Measurements from ENCODE around the gene GPC6.
"Not testable (repeated sequence)": the region's sequence is repeated elsewhere in the genome, so short reads cannot be mapped to it uniquely, and the experiment has no call there.

The GPC6 gene

DNA sequence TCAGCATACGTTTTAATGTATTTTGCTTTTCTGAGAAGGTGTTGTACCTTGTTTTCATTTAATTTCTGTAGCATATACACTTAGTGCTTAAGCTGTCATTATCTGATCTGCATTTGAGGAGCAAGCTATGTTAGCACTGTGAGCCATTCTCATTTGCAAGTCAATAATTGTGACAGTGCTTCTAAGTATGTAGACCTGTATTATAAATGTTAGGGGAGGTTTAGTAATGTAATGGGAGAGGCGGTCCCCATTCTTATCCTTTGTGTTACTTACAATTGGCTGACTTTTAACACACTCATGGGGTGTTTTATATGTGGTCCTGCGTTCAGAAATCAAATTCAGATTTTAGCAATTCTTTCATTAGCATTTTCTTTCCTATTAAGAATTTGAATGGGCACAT, 90.2 kb downstream of the GPC6 start:
- Histone ChIP-seq H3K27ac (ENCODE audit: low read depth, low read length) (no peak overlapping the region), H3K27me3 (ENCODE audit: insufficient read depth, low read length) (no peaks in the 10 kb centered on the region), H2AK5ac (ENCODE audit: low read length) (no peak overlapping the region), H3K4ac (ENCODE audit: low read depth, low read length) (no peak overlapping the region), H3K79me1 (ENCODE audit: low read length) (no peaks in the 10 kb centered on the region), H4K91ac (ENCODE audit: low read depth, low read length) (no peak overlapping the region), H3K4me3 (ENCODE audit: low read depth, low read length) (no peak overlapping the region), H3K4me2 (ENCODE audit: low read length) (no peak overlapping the region), H2BK5ac (ENCODE audit: low read depth, low read length, poor library complexity) (no peak overlapping the region), H3K9me3 (ENCODE audit: insufficient read depth, low read depth, low read length) (no peaks in the 10 kb centered on the region), H3K36me3 (ENCODE audit: control insufficient read depth in 1 of 2, insufficient read depth in 2 of 2, low read length in 2 of 2) (no peaks in the 10 kb centered on the region), H2AFZ (ENCODE audit: insufficient read depth, low read length, poor library complexity) (no peak overlapping the region), H3K9ac (ENCODE audit: low read length) (no peak overlapping the region), H3K4me1 (ENCODE audit: control insufficient read depth in 1 of 2, insufficient read depth in 2 of 2, low read length in 2 of 2) (no peaks in the 10 kb centered on the region), H3K79me2 (ENCODE audit: control insufficient read depth, insufficient read depth, low read length, poor library complexity) (no peaks in the 10 kb centered on the region), H3K18ac (ENCODE audit: low read length) (no peak overlapping the region), H3K14ac (ENCODE audit: low read length) (no peak overlapping the region), H2BK12ac (ENCODE audit: low read length) (no peak overlapping the region), H4K8ac (ENCODE audit: low read depth, low read length) (no peak overlapping the region), H2BK120ac (ENCODE audit: insufficient read depth, low read length, poor library complexity) (no peak overlapping the region), H4K12ac (ENCODE audit: low read depth, low read length) (no peak overlapping the region), H3K23ac (ENCODE audit: low read length) (no peak overlapping the region)
- DNase-seq: no peak
- WGBS (ENCODE audit: extremely low coverage, insufficient coverage, insufficient read length): no CpG with 5 or more reads among the region's 3 CpGs

- no peak overlapping the region for H3K9ac ChIP-seq (ENCODE audit: low read length)
- no peak overlapping the region for H3K23ac ChIP-seq (ENCODE audit: low read length)
- no peaks in the 10 kb centered on the region for H3K27me3 ChIP-seq (ENCODE audit: insufficient read depth, low read length)
- H2AK5ac ChIP-seq (ENCODE audit: low read length): no peak overlapping the region
- H2BK120ac ChIP-seq (ENCODE audit: insufficient read depth, low read length, poor library complexity): no peak overlapping the region
- no peak overlapping the region for H2BK5ac ChIP-seq (ENCODE audit: low read depth, low read length, poor library complexity)
- H3K79me2 ChIP-seq (ENCODE audit: control insufficient read depth, insufficient read depth, low read length, poor library complexity): no peaks in the 10 kb centered on the region
- H3K79me1 ChIP-seq (ENCODE audit: low read length): no peaks in the 10 kb centered on the region
- WGBS (ENCODE audit: extremely low coverage, insufficient coverage, insufficient read length): no CpG with 5 or more reads among the region's 4 CpGs
- no peak overlapping the region for H3K4ac ChIP-seq (ENCODE audit: low read depth, low read length)
- no peak overlapping the region for H3K27ac ChIP-seq (ENCODE audit: low read depth, low read length)
- no peak overlapping the region for H3K4me2 ChIP-seq (ENCODE audit: low read length)
- H2BK12ac ChIP-seq (ENCODE audit: low read length): no peak overlapping the region
- no peak overlapping the region for H3K4me3 ChIP-seq (ENCODE audit: low read depth, low read length)
- H4K12ac ChIP-seq (ENCODE audit: low read depth, low read length): no peak overlapping the region
- H3K36me3 ChIP-seq (ENCODE audit: control insufficient read depth in 1 of 2, insufficient read depth in 2 of 2, low read length in 2 of 2): no peaks in the 10 kb centered on the region
- H3K4me1 ChIP-seq (ENCODE audit: control insufficient read depth in 1 of 2, insufficient read depth in 2 of 2, low read length in 2 of 2): no peaks in the 10 kb centered on the region
- no peak overlapping the region for H3K14ac ChIP-seq (ENCODE audit: low read length)
- no peak for DNase-seq
- no peak overlapping the region for H2AFZ ChIP-seq (ENCODE audit: insufficient read depth, low read length, poor library complexity)
- H4K91ac ChIP-seq (ENCODE audit: low read depth, low read length): no peak overlapping the region
- no peak overlapping the region for H3K18ac ChIP-seq (ENCODE audit: low read length)
- H4K8ac ChIP-seq (ENCODE audit: low read depth, low read length): no peak overlapping the region
- no peaks in the 10 kb centered on the region for H3K9me3 ChIP-seq (ENCODE audit: insufficient read depth, low read depth, low read length)
Measured at GRCh38 chr13:93318534-93319254, 92.1 kb downstream of the GPC6 start.

DNA sequence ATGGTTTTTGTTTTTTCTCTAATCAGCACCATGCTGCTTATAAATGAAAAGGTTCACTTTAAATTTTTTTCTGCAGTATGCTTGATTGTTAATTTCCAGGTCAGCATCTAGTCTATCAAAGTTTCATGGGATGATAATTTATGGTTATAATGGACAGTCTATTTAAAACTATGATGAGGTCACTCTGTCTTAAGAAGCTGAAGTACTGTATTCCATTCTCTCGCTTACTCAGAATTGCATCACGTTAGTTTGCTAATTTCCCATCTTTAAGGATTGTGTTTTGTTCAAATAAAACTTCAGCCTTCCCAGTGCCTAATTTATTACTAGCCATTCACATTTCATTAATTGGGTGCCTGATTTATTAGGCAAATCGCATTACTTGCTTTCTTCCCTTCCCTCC, 94.3 kb downstream of the GPC6 start:
- Histone ChIP-seq H3K14ac (ENCODE audit: low read length) (no peak overlapping the region), H3K27me3 (ENCODE audit: insufficient read depth, low read length) (no peaks in the 10 kb centered on the region), H3K4me1 (ENCODE audit: control insufficient read depth in 1 of 2, insufficient read depth in 2 of 2, low read length in 2 of 2) (no peaks in the 10 kb centered on the region), H2BK120ac (ENCODE audit: insufficient read depth, low read length, poor library complexity) (no peak overlapping the region), H3K9me3 (ENCODE audit: insufficient read depth, low read depth, low read length) (no peaks in the 10 kb centered on the region), H3K4me2 (ENCODE audit: low read length) (no peak overlapping the region), H2AFZ (ENCODE audit: insufficient read depth, low read length, poor library complexity) (no peak overlapping the region), H4K8ac (ENCODE audit: low read depth, low read length) (no peak overlapping the region), H4K12ac (ENCODE audit: low read depth, low read length) (no peak overlapping the region), H2BK5ac (ENCODE audit: low read depth, low read length, poor library complexity) (no peak overlapping the region), H3K9ac (ENCODE audit: low read length) (no peak overlapping the region), H3K4me3 (ENCODE audit: low read depth, low read length) (no peak overlapping the region), H3K4ac (ENCODE audit: low read depth, low read length) (no peak overlapping the region), H3K79me1 (ENCODE audit: low read length) (no peaks in the 10 kb centered on the region), H3K27ac (ENCODE audit: low read depth, low read length) (no peak overlapping the region), H3K36me3 (ENCODE audit: control insufficient read depth in 1 of 2, insufficient read depth in 2 of 2, low read length in 2 of 2) (no peaks in the 10 kb centered on the region), H2BK12ac (ENCODE audit: low read length) (no peak overlapping the region), H3K23ac (ENCODE audit: low read length) (no peak overlapping the region), H4K91ac (ENCODE audit: low read depth, low read length) (no peak overlapping the region), H3K18ac (ENCODE audit: low read length) (no peak overlapping the region), H2AK5ac (ENCODE audit: low read length) (no peak overlapping the region), H3K79me2 (ENCODE audit: control insufficient read depth, insufficient read depth, low read length, poor library complexity) (no peaks in the 10 kb centered on the region)
- DNase-seq: no peak
- no CpG with 5 or more reads among the region's 3 CpGs for WGBS (ENCODE audit: extremely low coverage, insufficient coverage, insufficient read length)

DNA sequence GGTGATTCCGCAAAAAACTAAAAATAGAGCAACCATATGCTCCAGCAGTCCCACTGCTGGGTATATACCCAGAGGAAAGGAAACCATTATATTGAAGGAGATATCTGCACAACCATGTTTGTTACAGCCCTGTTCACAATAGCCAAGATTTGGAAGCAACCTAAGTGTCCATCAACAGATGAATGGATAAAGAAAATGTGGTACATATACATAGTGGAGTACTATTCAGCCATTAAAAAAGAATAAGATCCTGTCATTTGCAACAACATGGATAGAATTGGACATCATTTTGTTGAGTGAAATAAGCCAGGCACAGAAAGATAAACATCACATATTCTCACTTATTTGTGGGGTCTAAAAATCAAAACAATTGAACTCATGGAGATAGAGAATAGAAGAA, 97.3 kb downstream of the GPC6 start:
- H2AK5ac ChIP-seq (ENCODE audit: low read length); H3K18ac ChIP-seq (ENCODE audit: low read length); H2BK5ac ChIP-seq (ENCODE audit: low read depth, low read length, poor library complexity); H3K4me3 ChIP-seq (ENCODE audit: low read depth, low read length); H3K79me2 ChIP-seq (ENCODE audit: control insufficient read depth, insufficient read depth, low read length, poor library complexity); H2BK120ac ChIP-seq (ENCODE audit: insufficient read depth, low read length, poor library complexity); H3K14ac ChIP-seq (ENCODE audit: low read length); DNase-seq; H3K23ac ChIP-seq (ENCODE audit: low read length); H3K36me3 ChIP-seq (ENCODE audit: control insufficient read depth in 1 of 2, insufficient read depth in 2 of 2, low read length in 2 of 2); H2BK12ac ChIP-seq (ENCODE audit: low read length); H3K4me2 ChIP-seq (ENCODE audit: low read length); H3K27me3 ChIP-seq (ENCODE audit: insufficient read depth, low read length); H4K12ac ChIP-seq (ENCODE audit: low read depth, low read length); H2AFZ ChIP-seq (ENCODE audit: insufficient read depth, low read length, poor library complexity); H3K9me3 ChIP-seq (ENCODE audit: insufficient read depth, low read depth, low read length); H3K4me1 ChIP-seq (ENCODE audit: control insufficient read depth in 1 of 2, insufficient read depth in 2 of 2, low read length in 2 of 2); H3K9ac ChIP-seq (ENCODE audit: low read length); H3K4ac ChIP-seq (ENCODE audit: low read depth, low read length); H4K8ac ChIP-seq (ENCODE audit: low read depth, low read length); H3K79me1 ChIP-seq (ENCODE audit: low read length); H4K91ac ChIP-seq (ENCODE audit: low read depth, low read length); H3K27ac ChIP-seq (ENCODE audit: low read depth, low read length): not testable (repeated sequence)
- WGBS (ENCODE audit: extremely low coverage, insufficient coverage, insufficient read length): no CpG with 5 or more reads among the region's 1 CpG
